ENCODE data around the gene FYN. TPM values are rescaled to one million over a fixed set of nuclear protein-coding genes. Genes with fewer than 3 reads are reported as not detected.

The FYN gene
- total and polyA plus RNA-seq, 2 of the 4 experiments (the other 2 are of a cell fraction), result 30.8 to 36.4 TPM

GRCh38 chr6:111864138-111865048 is 8.9 kb downstream of the FYN start:
- H4K5ac ChIP-seq (ENCODE audit: low read depth, low read length), result no peak overlapping the region
- H3K23ac ChIP-seq (ENCODE audit: low read depth, low read length), result no peak overlapping the region
- no peak overlapping the region for H4K8ac ChIP-seq (ENCODE audit: low read depth in 2 of 2, low read length in 2 of 2)
- no peak overlapping the region for H3K56ac ChIP-seq (ENCODE audit: extremely low read depth, insufficient read depth, low read length)
- H3K4me2 ChIP-seq (ENCODE audit: low read depth, low read length), result no peak overlapping the region
- no peaks in the 10 kb centered on the region for H3K4me1 ChIP-seq (ENCODE audit: control insufficient read depth, insufficient read depth, low read length)
- no peaks in the 10 kb centered on the region for H3K9me3 ChIP-seq (ENCODE audit: control insufficient read depth, insufficient read depth, low read length)
- H2AK9ac ChIP-seq (replicated peaks; ENCODE audit: low read depth, low read length, poor library complexity), result no peak overlapping the region
- intact Hi-C loops (cut with micrococcal nuclease), result no loop called here
- H3K79me1 ChIP-seq (ENCODE audit: low read depth in 1 of 2, low read length in 2 of 2), result peaks cover 37 to 50% of the 10 kb centered on the region in 2 experiments
- H3K9ac ChIP-seq (ENCODE audit: low read depth, low read length), result no peak overlapping the region
- H3K4ac ChIP-seq (ENCODE audit: low read depth, low read length), result no peak overlapping the region
- H4K20me1 ChIP-seq (ENCODE audit: insufficient read depth, low read length), result peaks cover 19% of the 10 kb centered on the region; the same call in 1 of the 2 replicates
- in situ Hi-C loops (cut with MboI; ENCODE audit: low sequenced_read_pairs), result no loop called here
- ChIA-PET POLR2A (ENCODE audit: unreplicated experiment) (no interaction called here), CTCF (no interaction called here)
- 0 out of 2 replicates have a peak, but pooled peaks cover 1% of the 10 kb centered on the region for H3K36me3 ChIP-seq (ENCODE audit: control insufficient read depth, insufficient read depth, low read length)
- H2AFZ ChIP-seq (replicated peaks; ENCODE audit: low read length, poor library complexity), result no peak overlapping the region
- ATAC-seq (ENCODE audit: low read depth) (no peak), DNase-seq (no peak)
- H3K9me1 ChIP-seq (ENCODE audit: insufficient read depth, low read length), result no peaks in the 10 kb centered on the region
- dilution Hi-C loops (cut with HindIII; ENCODE audit: low sequenced_read_pairs, unreplicated experiment), result no loop called here
- no peak overlapping the region for H2BK5ac ChIP-seq (ENCODE audit: low read depth, low read length, poor library complexity, severe bottlenecking)
- no peak overlapping the region for H4K91ac ChIP-seq (ENCODE audit: insufficient read depth, low read depth, low read length)
- no peak overlapping the region for H3K18ac ChIP-seq (ENCODE audit: low read depth, low read length)
- H3K14ac ChIP-seq (replicated peaks; ENCODE audit: low read depth, low read length), result no peak overlapping the region
- H3K4me3 ChIP-seq (ENCODE audit: insufficient read depth, low read depth, low read length), result no peak overlapping the region
- WGBS, 2 experiments (ENCODE audit: extremely low coverage in 2 of 2, insufficient read length in 1 of 2), result 100% methylated on average over 1 of the region's 6 CpGs; no CpG with 5 or more reads in 1 of the 2 experiments
- no peaks in the 10 kb centered on the region for H3K27me3 ChIP-seq (ENCODE audit: control insufficient read depth, insufficient read depth, low read length)
- no peak overlapping the region for H3K27ac ChIP-seq (ENCODE audit: insufficient read depth, low read length)
- H2AK5ac ChIP-seq (ENCODE audit: low read depth, low read length), result no peak overlapping the region
- no peak overlapping the region for H2BK20ac ChIP-seq (ENCODE audit: low read depth, low read length)
- no peak overlapping the region for H2BK15ac ChIP-seq (ENCODE audit: low read depth, low read length)
- no peak overlapping the region for H2BK120ac ChIP-seq (ENCODE audit: low read depth, low read length)
- no TSS peak for BruUV-seq (replicated peaks)
- TF ChIP-seq FOS (IDR thresholded peaks at IDR 0.05; ENCODE audit: low read depth, low read length), result no peak
- TF ChIP-seq RCOR1 (IDR thresholded peaks at IDR 0.05; ENCODE audit: insufficient replicate concordance, low read length), result no peak
- TF ChIP-seq, protein P1, sequence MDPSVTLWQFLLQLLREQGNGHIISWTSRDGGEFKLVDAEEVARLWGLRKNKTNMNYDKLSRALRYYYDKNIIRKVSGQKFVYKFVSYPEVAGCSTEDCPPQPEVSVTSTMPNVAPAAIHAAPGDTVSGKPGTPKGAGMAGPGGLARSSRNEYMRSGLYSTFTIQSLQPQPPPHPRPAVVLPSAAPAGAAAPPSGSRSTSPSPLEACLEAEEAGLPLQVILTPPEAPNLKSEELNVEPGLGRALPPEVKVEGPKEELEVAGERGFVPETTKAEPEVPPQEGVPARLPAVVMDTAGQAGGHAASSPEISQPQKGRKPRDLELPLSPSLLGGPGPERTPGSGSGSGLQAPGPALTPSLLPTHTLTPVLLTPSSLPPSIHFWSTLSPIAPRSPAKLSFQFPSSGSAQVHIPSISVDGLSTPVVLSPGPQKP (IDR thresholded peaks at IDR 0.05; ENCODE audit: borderline replicate concordance, low read depth, low read length), result no peak
- TF ChIP-seq RFX5 (IDR thresholded peaks at IDR 0.05; ENCODE audit: low read depth, low read length), result no peak
- TF ChIP-seq, protein P2, sequence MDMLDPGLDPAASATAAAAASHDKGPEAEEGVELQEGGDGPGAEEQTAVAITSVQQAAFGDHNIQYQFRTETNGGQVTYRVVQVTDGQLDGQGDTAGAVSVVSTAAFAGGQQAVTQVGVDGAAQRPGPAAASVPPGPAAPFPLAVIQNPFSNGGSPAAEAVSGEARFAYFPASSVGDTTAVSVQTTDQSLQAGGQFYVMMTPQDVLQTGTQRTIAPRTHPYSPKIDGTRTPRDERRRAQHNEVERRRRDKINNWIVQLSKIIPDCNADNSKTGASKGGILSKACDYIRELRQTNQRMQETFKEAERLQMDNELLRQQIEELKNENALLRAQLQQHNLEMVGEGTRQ (IDR thresholded peaks at IDR 0.05; ENCODE audit: low read depth, low read length), result no peak
- TF ChIP-seq CHD1 (IDR thresholded peaks at IDR 0.05; ENCODE audit: low read depth, low read length), result no peak
- TF ChIP-seq SMC3 (IDR thresholded peaks at IDR 0.05; ENCODE audit: low read depth, low read length), result no peak
- TF ChIP-seq, protein P3, sequence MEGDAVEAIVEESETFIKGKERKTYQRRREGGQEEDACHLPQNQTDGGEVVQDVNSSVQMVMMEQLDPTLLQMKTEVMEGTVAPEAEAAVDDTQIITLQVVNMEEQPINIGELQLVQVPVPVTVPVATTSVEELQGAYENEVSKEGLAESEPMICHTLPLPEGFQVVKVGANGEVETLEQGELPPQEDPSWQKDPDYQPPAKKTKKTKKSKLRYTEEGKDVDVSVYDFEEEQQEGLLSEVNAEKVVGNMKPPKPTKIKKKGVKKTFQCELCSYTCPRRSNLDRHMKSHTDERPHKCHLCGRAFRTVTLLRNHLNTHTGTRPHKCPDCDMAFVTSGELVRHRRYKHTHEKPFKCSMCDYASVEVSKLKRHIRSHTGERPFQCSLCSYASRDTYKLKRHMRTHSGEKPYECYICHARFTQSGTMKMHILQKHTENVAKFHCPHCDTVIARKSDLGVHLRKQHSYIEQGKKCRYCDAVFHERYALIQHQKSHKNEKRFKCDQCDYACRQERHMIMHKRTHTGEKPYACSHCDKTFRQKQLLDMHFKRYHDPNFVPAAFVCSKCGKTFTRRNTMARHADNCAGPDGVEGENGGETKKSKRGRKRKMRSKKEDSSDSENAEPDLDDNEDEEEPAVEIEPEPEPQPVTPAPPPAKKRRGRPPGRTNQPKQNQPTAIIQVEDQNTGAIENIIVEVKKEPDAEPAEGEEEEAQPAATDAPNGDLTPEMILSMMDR (conservative IDR thresholded peaks at IDR 0.05; ENCODE audit: low read depth, low read length), result no peak
- TF ChIP-seq MAFK (IDR thresholded peaks at IDR 0.05; ENCODE audit: low read depth, low read length), result no peak
- TF ChIP-seq RAD21 (IDR thresholded peaks at IDR 0.05; ENCODE audit: low read length), result no peak
- TF ChIP-seq NFE2L2 (IDR thresholded peaks at IDR 0.05; ENCODE audit: low read depth, low read length), result no peak
- no peak for TF ChIP-seq BHLHE40 (IDR thresholded peaks at IDR 0.05; ENCODE audit: low read depth, low read length)
- TF ChIP-seq MXI1 (IDR thresholded peaks at IDR 0.05; ENCODE audit: borderline replicate concordance, low read depth, low read length), result no peak
- no peak for TF ChIP-seq CEBPB (IDR thresholded peaks at IDR 0.05; ENCODE audit: low read depth, low read length)

Data from IMR-90 (cell line).